H1 (cell line): ENCODE results near the gene ZNF789. TPM values are rescaled to one million over a fixed set of nuclear protein-coding genes. Genes with fewer than 3 reads are reported as not detected.

Experiments used
- ASH2L ChIP-seq: fragments of 200-600, 300-600 bp; sonication (generic); IDR thresholded peaks from one replicate; pipeline ENCODE4 v1.7.1; 2017; ENCODE audit warnings: low read length
- CBX5 ChIP-seq: fragments of 300-800, 300-1000 bp; sonication (generic); IDR thresholded peaks from 2 replicates; pipeline ENCODE4 v1.7.1; 2016; ENCODE audit warnings: antibody characterized with exemption, low read length, low read depth
- CHD7 ChIP-seq: fragments of 300-600 bp; sonication (generic); IDR thresholded peaks from 2 replicates; pipeline ENCODE4 v1.7.1; 2012; ENCODE audit warnings: low read length, moderate library complexity, mild to moderate bottlenecking, inconsistent platforms; ENCODE audit not compliant: insufficient replicate concordance
- CREB1 ChIP-seq: IDR thresholded peaks from 2 replicates; pipeline ENCODE4 v1.6.1; 2012; ENCODE audit warnings: inconsistent platforms
- EP300 ChIP-seq, 2 experiments: IDR thresholded peaks; 1 replicate in 1 of 2; 2 replicates in 1 of 2; pipeline ENCODE4 v1.6.1; 2011 to 2012; ENCODE audit warnings: low read depth in 2 of 2, low read length in 2 of 2, mild to moderate bottlenecking in 2 of 2, borderline replicate concordance in 1 of 2, inconsistent platforms in 1 of 2, moderate library complexity in 1 of 2
- GABPA ChIP-seq: IDR thresholded peaks from 2 replicates; pipeline ENCODE4 v1.6.1; 2011; ENCODE audit warnings: mild to moderate bottlenecking, low read length, moderate library complexity, borderline replicate concordance; ENCODE audit not compliant: insufficient read depth
- GTF2F1 ChIP-seq: IDR thresholded peaks from 2 replicates; pipeline ENCODE4 v1.6.1; 2012; ENCODE audit warnings: low read depth, low read length, improper control_type of control experiment, borderline replicate concordance
- JUN ChIP-seq: IDR thresholded peaks from 2 replicates; pipeline ENCODE4 v1.6.1; 2011; ENCODE audit warnings: low read depth, mild to moderate bottlenecking, improper control_type of control experiment, low read length
- KDM4A ChIP-seq: IDR thresholded peaks from one replicate; pipeline ENCODE4 v1.7.1; 2012; ENCODE audit warnings: low read depth, mild to moderate bottlenecking, moderate library complexity, low read length, inconsistent platforms; ENCODE audit not compliant: severe bottlenecking
- SP1 ChIP-seq: IDR thresholded peaks from 2 replicates; pipeline ENCODE4 v1.6.1; 2011; ENCODE audit warnings: low read depth, low read length
- SRF ChIP-seq: IDR thresholded peaks from 2 replicates; pipeline ENCODE4 v1.6.1; 2011; ENCODE audit warnings: mild to moderate bottlenecking, low read depth, low read length, moderate library complexity
- TAF7 ChIP-seq: optimal IDR thresholded peaks from 2 replicates; pipeline ENCODE3; 2011; ENCODE audit warnings: low read depth, mild to moderate bottlenecking, inconsistent platforms, low read length, moderate library complexity, borderline replicate concordance
- polyA plus RNA-seq, 7 experiments: library from polyadenylated mRNA; depleted of rRNA in 3 of 7; stranded (reverse) in 5 of 7; unstranded in 2 of 7; fragments of >200 nt in 5 of 7; fragments of 200-250 nt in 2 of 7; gene quantifications; 1 replicate in 5 of 7; 2 replicates in 1 of 7; 4 replicates in 1 of 7; pipeline versions ENCODE4 v1.2.1 to v1.2.3, GENCODE V29; 2011 to 2013; ENCODE audit warnings: missing spikeins in 2 of 7, mixed read lengths in 2 of 7
- total RNA-seq: library from RNA; stranded (reverse); fragmentation: NEBNext Ultra II Directional; extraction: Animal tissue kit (Norgen Biotek cat#: 25700); gene quantifications from 2 replicates; pipeline ENCODE4 v1.2.1, GENCODE V29; 2021

Gene ZNF789
- total and polyA plus RNA-seq, 2 of the 8 experiments (the other 6 are each of a cell fraction or from before 2014, with no cell fraction given) = 11.4 to 12.5 TPM

DNA sequence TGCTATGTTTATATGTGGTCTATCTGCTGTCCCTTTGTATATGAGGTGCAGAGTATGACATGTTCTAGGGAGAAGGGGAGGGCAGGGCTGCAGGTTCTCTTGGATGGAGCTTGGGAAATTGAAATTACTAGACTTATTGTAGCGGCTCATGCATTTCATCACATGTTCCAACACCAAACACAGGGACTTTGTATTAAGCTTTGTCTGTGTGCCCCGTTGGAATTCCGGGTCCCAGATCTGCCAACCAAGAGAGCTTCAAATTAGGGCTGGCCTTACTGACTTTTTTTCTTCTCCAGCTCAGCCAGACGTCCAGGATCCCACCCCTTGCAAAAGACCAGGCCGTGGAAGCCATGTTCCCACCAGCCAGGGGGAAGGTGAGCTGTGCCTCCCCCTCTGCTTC lies 3.4 kb downstream of the ZNF789 start (continued):
- no peak for TF ChIP-seq CHD7
- TF ChIP-seq EP300 (IDR thresholded peaks at IDR 0.05; ENCODE audit: borderline replicate concordance in 1 of 2, low read depth in 2 of 2, low read length in 2 of 2) = no peak
- no peak for TF ChIP-seq CBX5
- no peak for TF ChIP-seq CREB1
- TF ChIP-seq SRF = no peak
- TF ChIP-seq GABPA = no peak
- no peak for TF ChIP-seq JUN
- no peak for TF ChIP-seq ASH2L
- TF ChIP-seq SP1 = no peak
- TF ChIP-seq GTF2F1 = no peak
- no peak for TF ChIP-seq TAF7
- no peak for TF ChIP-seq KDM4A
